Skin epidermis (tissue), 12 donors: ENCODE data around the gene NAA80.
"Not testable (repeated sequence)": the region's sequence is repeated elsewhere in the genome, so short reads cannot be mapped to it uniquely, and the experiment has no call there.

Experiments used
- H3K27ac ChIP-seq, 21 experiments: fragments of 200-600 bp; sonication (generic) in 11 of 21; one replicate each; pipeline ENCODE4 v1.5.0; 2020; ENCODE audit warnings: mild to moderate bottlenecking in 3 of 21, inconsistent platforms in 2 of 21, moderate library complexity in 2 of 21
- H3K4me3 ChIP-seq, 7 experiments: fragments of 200-600 bp; sonication (generic) in 2 of 7; one replicate each; pipeline ENCODE4 v1.5.0; 2020; ENCODE audit warnings: inconsistent platforms in 2 of 7, mild to moderate bottlenecking in 2 of 7, moderate library complexity in 1 of 7

Gene NAA80

DNA sequence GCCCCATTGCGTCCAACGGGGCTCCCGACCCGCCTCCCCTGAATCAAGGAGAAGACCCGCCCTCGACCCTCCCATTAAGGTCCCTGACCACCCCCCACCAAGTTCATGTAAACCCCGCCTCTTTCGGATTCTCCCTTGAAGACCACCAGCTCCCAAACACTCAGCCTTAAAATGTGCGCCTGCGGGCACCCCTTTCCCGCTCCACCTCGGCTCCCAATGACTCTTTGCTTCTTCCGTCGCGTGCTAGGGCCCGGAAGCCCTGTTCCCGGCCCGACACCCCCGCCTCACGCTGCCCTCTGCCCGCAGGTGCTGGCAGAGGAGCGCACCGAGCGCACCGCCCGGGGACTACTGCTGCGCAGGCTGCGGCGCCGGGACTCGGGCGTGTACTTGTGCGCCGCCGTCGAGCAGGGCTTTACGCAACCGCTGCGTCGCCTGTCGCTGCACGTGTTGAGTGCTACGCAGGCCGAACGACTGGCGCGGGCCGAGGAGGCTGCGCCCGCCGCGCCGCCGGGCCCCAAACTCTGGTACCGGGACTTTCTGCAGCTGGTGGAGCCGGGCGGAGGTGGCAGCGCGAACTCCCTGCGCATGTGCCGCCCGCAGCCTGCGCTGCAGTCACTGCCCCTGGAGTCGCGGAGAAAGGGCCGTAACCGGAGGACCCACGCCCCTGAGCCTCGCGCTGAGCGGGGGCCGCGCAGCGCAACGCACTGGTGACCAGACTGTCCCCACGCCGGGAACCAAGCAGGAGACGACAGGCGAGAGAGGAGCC is 23.0 kb downstream of the NAA80 start:
- H3K4me3 ChIP-seq: no peak overlapping the region
- no peak overlapping the region for H3K27ac ChIP-seq

DNA sequence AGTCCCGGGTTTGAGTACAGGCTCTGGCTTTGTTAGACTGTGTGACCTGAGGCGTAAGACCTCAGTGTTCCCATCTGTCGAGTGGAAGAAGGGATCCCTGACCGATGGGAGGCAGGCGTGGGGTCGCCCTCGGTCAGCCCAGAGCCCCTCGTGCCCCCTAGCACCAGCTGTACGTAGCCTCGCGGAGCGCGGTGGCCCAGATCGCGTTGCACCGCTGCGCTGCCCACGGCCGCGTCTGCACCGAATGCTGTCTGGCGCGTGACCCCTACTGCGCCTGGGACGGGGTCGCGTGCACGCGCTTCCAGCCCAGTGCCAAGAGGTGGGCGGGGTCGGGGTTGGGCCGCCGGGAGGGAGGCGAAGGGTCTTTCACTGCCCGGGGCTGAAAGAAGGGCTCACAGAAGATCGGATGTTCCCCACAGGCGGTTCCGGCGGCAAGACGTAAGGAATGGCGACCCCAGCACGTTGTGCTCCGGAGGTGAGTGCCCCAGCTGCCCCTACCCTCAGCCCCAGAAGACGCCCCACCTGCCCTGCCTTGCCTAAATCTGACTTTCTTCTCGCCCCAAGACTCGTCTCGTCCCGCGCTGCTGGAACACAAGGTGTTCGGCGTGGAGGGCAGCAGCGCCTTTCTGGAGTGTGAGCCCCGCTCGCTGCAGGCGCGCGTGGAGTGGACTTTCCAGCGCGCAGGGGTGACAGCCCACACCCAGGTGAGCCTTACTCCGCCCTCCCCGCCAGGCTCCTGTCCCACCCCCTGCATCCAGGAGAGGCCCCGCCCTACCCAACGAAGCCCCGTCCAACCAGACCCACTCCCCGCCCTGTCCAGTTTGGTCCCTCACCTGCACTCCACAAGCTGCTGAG is 23.8 kb downstream of the NAA80 start:
- Histone ChIP-seq H3K27ac (no peak overlapping the region), H3K4me3 (no peak overlapping the region)

DNA sequence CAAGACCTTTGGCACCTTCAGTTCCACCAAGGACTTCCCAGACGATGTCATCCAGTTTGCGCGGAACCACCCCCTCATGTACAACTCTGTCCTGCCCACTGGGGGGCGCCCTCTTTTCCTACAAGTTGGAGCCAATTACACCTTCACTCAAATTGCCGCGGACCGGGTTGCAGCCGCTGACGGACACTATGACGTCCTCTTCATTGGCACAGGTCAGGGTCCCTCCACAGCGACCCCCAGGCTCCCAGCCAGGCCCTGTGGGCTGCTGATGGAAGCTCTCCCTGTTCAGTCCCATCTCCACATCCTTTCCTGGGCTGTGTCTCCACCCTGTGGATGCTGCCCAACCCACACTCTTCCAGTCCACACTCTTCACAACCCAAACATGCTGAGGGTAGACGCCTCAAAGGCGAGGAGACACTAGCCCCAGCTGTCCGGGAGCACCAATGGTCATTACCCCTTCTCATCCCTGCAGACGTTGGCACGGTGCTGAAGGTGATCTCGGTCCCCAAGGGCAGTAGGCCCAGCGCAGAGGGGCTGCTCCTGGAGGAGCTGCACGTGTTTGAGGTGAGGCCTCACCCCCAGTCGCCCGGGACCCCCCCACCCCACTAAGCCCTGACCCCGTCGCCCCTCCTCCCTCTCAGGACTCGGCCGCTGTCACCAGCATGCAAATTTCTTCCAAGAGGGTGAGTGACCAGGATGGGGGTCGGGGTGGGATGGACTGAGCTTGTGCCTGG is 24.7 kb downstream of the NAA80 start:
- H3K27ac ChIP-seq: no peak overlapping the region

DNA sequence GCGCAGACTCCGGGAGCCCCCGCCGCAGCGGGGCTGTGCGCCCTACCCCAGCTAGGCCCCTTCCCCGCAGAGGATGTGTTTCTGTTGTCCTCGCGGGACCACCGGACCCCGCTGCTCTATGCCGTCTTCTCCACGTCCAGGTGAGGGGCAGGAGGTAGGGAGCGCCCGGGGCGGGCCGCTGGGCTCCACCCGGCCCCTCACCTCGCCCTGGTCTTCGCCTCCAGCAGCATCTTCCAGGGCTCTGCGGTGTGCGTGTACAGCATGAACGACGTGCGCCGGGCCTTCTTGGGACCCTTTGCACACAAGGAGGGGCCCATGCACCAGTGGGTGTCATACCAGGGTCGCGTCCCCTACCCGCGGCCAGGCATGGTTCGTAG is 25.5 kb downstream of the NAA80 start:
- Histone ChIP-seq H3K27ac (peak overlapping the region in 2 of 21 experiments; percentile 5 to 12), H3K4me3 (peak overlapping the region in 1 of 7 experiments; percentile 14)

More for the DNA sequence above, 24.7 kb downstream of the NAA80 start:
- no peak overlapping the region for H3K4me3 ChIP-seq

DNA sequence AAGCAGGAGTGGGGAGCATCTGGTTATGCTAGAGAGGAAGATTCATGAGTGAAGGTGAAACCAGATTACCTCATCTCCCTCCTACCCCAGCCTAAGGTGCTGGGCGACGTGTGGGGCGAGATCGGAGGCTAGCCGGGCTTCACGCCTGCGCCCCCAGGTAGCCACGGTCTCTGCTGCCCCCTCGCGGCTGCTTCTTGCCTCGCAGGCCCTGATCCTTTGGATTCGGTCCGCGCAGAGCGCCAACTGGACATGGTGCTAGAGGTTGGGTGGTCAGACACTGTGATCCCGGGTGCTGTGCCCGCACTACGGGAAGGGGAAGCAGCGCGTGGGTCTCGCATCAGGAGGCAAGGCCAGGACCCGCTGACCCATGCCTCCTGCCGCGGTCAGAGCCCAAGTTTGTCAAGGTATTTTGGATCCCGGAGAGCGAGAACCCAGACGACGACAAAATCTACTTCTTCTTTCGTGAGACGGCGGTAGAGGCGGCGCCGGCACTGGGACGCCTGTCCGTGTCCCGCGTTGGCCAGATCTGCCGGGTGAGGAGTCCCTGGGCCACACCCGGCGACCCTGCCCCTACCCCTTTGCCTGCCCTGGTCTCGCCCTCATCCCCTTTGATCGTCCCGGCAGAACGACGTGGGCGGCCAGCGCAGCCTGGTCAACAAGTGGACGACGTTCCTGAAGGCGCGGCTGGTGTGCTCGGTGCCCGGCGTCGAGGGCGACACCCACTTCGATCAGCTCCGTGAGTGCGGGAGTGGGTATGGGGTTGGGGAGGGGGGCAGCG is 26.1 kb downstream of the NAA80 start:
- H3K4me3 ChIP-seq: peak overlapping the region in 4 of 7 experiments; percentile 14 to 28 (median 18)
- H3K27ac ChIP-seq: peak overlapping the region in 4 of 21 experiments; percentile 5 to 16 (median 12)

DNA sequence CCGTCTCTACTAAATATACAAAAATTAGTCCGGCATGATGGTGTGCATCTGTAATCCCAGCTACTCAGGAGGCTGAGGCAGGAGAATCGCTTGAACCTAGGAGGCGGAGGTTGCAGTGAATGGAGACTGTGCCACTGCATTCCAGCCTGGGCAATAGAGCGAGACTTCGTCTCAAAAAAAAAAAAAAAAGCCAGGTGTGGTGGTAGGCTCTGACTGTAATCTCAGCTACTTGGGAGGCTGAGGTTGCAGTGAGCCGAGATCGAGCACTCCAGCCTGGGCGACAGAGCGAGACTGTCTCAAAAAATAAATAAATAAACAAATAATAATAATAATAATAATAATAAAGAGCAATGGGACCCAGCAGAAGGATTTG is 26.7 kb downstream of the NAA80 start:
- H3K4me3 ChIP-seq, H3K27ac ChIP-seq: not testable (repeated sequence)

DNA sequence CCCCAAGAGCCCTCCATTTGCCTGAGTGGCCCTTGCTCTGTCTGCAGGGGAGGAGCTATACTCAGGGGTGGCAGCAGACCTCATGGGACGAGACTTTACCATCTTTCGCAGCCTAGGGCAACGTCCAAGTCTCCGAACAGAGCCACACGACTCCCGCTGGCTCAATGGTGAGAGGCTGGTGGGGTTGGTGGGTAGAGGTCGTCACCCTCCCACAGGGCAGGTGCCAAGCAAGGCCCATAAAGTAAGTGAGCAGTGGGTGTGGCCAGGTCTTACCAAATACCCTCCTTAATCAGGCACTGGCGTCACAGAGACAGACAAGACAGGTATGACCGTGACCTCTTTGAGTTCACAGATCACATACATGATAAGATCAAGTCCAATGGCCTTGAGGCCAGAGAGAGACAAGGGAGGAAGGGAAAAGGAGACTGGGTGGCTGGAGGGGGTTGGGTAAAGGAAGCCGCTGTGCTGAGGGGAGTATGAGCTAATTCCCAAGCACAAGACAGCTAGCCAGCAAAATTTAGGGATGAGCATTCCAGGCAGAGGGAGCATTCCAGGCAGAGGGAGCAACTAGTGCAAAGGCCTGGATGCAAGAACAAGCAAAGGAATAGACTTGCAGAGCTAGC is 27.8 kb downstream of the NAA80 start:
- H3K27ac ChIP-seq: peak overlapping the region in 1 of 21 experiments; percentile 68
- H3K4me3 ChIP-seq: no peak overlapping the region

DNA sequence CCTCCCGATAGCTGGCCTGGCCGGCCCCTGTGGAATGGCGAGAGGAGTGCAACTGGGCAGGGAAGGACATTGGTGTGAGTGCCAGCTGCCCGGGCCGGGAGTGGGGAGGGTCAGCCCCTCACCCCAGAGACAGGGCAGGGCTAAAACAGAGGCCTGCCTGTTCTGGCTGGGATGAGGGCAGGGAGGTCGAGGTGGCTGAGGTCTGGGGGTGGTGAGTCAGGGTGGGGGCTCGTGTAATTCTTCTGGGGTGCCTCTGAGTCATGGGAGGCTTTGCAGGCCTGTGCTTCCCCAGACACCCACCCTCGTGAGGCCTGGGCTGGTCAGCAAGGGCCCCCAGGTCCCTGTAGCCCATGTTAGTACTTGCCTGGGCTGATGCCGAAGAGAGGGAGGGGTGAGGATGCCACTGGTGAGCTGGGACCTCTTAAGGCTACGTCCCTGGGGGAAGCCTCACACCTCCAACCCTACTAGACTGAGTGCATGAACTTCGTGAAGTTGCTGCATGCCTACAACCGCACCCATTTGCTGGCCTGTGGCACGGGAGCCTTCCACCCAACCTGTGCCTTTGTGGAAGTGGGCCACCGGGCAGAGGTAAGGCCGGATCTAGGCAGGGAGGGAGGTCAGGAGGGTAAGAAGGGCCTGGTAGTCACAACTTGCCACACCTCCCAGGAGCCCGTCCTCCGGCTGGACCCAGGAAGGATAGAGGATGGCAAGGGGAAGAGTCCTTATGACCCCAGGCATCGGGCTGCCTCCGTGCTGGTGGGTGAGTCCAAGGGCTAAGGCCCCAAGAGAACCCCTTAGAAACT is 28.6 kb downstream of the NAA80 start:
- peak overlapping the region in 1 of 7 experiments; percentile 15 for H3K4me3 ChIP-seq
- H3K27ac ChIP-seq: peak overlapping the region in 4 of 21 experiments; percentile 26 to 68 (median 50)

DNA sequence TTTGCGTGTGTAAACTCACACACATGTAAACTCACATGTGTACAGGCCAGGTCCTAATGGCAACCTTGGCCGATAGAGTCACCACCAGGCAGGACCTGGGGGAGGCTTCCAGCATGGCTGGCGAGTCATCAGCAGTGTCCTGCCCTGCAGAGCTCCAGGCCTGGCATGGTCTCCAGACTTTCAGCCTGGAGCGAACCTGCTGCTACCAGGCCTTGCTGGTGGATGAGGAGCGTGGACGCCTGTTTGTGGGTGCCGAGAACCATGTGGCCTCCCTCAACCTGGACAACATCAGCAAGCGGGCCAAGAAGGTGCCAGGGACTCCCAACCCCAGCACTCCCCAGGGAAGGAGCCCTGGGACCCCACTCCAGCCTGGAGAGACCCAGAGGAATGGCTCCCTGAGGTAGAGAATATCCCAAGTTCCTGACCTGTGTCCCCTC is 29.2 kb downstream of the NAA80 start:
- Histone ChIP-seq H3K4me3 (peak overlapping the region in 2 of 7 experiments; percentile 5 to 15), H3K27ac (peak overlapping the region in 6 of 21 experiments; percentile 26 to 68 (median 46))

DNA sequence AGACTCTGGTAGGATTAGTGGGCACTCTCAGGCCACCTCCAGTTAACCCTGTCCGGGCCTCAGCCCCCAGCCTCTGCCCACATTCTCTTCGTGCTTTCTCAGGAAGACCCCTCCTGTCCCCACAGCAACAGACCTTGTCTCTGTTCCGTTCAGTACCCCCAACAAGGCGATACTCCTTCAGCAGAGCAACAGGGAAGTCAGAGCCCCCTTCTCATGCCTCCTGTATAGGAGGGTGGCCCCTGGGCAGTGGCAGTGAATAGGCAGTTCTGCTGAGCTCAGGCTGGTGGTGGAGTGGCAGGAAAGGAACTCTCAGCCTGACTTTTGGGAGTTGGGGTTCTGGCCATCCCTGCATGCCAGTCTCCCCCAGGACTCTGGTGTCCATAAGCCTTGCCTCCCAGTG is 29.7 kb downstream of the NAA80 start:
- peak overlapping the region in 2 of 7 experiments; percentile 15 to 20 for H3K4me3 ChIP-seq
- H3K27ac ChIP-seq: peak overlapping the region in 11 of 21 experiments; percentile 26 to 80 (median 61)

DNA sequence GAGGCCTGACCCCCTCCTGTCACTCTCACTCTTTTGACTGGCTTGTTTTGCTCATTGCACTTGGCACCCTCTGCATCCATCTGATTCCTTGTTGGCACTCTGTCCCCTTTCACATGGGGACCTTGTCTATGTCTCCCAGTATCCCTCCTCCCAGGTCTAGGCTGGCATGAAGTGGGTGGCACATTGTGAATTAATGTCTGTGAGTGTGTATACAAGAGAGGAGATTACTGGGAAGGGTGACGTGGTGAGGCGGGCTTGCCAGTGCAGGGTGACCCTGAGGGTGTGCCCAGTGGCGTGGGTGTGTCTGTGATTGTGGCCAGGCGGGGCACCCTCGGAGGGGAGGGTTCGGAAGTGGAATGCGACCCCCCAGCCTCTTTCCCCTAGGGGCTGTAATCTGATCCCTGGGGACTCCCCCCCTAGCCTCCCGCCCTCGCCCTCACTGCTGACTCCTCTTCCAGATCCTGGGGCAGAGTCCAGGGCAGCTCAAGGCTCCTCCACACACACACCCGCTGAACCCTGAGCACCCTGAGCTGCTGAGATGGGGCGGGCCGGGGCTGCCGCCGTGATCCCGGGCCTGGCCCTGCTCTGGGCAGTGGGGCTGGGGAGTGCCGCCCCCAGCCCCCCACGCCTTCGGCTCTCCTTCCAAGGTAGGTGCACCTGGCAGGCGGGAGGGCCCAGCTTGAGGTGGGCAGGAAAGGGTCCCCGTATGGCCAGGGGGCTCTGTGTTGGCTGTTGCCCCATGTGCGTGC is 30.3 kb downstream of the NAA80 start, which contains the start of gene SEMA3B:
Gene SEMA3B (plus strand): TSS at position 445 of the 749 bp plus-strand sequence. CDS start 94 bp downstream, at position 539.
- Histone ChIP-seq H3K27ac (peak within 1 kb of the TSS in 13 of 21 experiments; percentile 44 to 87 (median 66)), H3K4me3 (peak within 1 kb of the TSS in 3 of 7 experiments; percentile 15 to 22 (median 20))

DNA sequence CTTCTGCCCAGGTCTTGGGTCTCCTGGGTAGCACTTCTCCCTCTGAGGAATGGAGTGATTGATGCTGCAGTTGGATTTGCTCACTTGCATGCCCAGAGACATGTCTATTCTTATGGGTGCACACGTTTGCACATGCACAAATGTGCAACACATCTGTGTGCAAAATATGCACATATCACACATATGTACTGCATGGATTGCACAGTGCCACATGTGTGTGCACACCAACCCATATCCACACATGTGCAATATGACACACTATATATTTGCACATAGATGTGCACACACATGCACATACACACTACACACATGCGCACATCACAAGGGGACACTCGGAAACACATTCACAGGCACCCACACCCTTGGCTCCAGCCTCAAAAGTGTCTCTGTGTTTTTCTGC is 30.9 kb downstream of the NAA80 start:
- peak overlapping the region in 8 of 21 experiments; percentile 57 to 87 (median 74) for H3K27ac ChIP-seq
- no peak overlapping the region for H3K4me3 ChIP-seq

DNA sequence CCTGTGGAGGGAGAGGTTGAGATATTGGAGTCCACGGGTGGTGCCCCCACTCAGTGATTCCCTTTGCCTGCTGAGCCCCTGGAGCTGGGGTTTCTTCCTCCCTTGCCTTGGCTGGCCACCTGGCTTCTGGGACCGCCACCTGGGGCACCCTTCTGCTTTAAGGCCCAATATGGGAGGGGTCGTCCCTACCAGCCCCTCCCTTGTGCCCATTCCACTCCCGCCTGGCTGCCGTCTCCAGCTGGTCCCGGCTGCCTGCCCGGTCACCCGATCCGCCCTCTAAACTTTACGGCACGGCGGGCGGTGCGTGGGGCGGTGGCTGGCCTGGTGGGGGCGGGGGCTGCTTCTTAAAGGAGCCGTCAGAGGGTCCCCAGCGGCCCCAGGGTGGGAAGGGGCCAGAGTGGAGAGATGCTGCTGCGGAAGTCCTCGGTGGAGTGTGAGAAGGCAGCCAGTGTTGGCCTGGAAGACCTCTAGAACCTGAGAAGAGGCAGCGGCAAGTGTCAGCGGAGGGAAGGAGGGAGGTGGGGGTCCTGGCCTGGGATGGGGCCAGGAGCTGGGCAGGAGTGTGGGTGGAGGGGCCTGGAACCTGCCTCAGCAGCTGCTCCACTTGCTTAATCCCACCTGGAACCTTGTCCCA is 31.8 kb downstream of the NAA80 start:
- peak overlapping the region in 5 of 7 experiments; percentile 4 to 22 (median 8) for H3K4me3 ChIP-seq
- peak overlapping the region in 17 of 21 experiments; percentile 2 to 87 (median 65) for H3K27ac ChIP-seq

DNA sequence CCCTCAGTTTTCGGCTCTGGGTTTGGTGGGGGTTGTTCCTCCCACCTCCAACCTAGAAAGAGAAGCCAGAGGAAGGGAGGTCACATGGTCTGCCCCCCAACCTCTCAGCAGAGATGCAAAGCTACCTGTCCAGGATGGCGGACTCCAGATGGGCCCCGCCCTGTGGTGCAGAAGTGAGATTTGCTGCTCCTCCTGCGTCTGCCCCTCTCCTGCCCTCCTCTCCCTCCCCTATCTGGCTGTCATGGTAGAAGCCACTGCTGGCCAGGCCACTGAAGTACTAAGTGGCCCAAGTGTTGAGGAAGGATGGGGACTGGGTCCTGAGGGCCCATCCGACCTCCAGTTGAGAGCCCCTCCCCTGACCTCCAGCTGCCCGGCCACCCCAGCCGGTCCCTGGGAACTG is 32.4 kb downstream of the NAA80 start:
- H3K4me3 ChIP-seq: peak overlapping the region in 5 of 7 experiments; percentile 4 to 22 (median 8)
- peak overlapping the region in 17 of 21 experiments; percentile 2 to 87 (median 65) for H3K27ac ChIP-seq

DNA sequence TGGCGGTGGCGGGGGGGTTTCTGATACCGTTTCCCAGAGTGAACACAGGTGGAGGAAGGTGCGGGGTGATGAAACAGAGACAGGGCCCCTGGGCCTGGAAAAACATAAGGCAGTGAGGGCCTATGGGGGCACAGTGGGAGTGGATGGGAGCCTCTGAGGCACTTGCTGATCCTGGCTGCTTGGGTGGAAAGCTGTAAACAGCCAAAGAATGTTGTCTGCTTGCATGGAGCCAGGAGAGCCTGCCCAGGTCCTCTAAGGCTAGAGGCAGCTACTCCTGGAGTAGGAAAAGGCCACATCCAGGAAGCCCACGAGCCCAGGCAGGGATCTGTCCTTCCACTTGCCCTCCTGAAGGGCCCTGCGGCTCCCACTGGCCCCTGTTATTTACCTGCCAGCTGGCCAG is 33.2 kb downstream of the NAA80 start:
- H3K4me3 ChIP-seq: no peak overlapping the region
- H3K27ac ChIP-seq: peak overlapping the region in 12 of 21 experiments; percentile 13 to 85 (median 68)

DNA sequence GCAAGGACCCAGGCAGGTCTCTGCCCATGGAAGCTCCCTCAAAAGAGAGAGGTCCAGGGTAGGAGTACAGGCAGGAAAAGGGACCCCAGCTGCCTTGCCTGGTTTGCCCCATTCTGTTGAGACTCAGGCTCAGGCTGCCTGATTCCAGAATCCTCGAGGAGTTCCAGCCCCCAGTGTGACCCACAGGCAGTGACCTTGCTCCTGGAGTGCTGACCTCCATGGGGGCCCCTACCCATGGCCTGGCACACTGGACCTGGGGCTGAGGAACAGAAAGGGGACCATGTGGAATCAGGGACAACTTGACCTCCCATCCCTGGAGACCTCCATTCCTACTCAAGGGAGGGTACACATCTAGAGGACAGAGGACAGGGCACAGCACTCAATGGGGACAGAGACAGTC is 33.6 kb downstream of the NAA80 start:
- no peak overlapping the region for H3K4me3 ChIP-seq

More for the DNA sequence above, 33.6 kb downstream of the NAA80 start:
- H3K27ac ChIP-seq: peak overlapping the region in 16 of 21 experiments; percentile 13 to 85 (median 60)
